NB4 (cell line): ENCODE data around the gene PTGES2.

Experiments
- MYC ChIP-seq: IDR thresholded peaks from 2 replicates; pipeline ENCODE4 v1.6.1; 2011; ENCODE audit warnings: low read depth, low read length
- POLR2A ChIP-seq: IDR thresholded peaks from 2 replicates; pipeline ENCODE4 v1.6.1; 2011; ENCODE audit warnings: mild to moderate bottlenecking; ENCODE audit not compliant: insufficient read length; ENCODE audit errors: extremely low read depth
- TF ChIP-seq, protein P1 (sequence below): IDR thresholded peaks from one replicate; pipeline ENCODE4 v1.5.1; 2012; ENCODE audit warnings: low read depth, low read length
- TF ChIP-seq, protein P2 (sequence below): IDR thresholded peaks from 2 replicates; pipeline ENCODE4 v1.6.1; 2011; ENCODE audit warnings: low read depth, low read length

DNA sequence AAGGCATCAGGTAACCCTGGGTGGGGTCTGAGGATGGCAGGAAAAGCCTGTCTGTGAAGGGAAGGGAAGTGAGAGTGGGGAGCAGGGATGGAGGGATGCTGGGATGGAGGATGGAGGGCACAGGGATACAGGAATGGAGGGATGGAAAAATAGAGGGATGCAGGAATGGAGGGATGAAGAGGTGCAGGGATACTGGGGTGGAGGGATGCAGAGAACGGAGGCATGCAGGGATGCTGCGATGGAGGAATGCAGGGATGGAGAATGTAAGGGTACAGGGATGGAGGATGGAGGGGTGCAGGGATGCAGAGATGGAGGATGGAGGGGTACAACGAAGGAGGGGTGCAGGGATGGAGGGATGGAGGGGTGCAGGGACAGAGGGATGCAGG is 9.1 kb downstream of the PTGES2 start:
- TF ChIP-seq, protein P1, sequence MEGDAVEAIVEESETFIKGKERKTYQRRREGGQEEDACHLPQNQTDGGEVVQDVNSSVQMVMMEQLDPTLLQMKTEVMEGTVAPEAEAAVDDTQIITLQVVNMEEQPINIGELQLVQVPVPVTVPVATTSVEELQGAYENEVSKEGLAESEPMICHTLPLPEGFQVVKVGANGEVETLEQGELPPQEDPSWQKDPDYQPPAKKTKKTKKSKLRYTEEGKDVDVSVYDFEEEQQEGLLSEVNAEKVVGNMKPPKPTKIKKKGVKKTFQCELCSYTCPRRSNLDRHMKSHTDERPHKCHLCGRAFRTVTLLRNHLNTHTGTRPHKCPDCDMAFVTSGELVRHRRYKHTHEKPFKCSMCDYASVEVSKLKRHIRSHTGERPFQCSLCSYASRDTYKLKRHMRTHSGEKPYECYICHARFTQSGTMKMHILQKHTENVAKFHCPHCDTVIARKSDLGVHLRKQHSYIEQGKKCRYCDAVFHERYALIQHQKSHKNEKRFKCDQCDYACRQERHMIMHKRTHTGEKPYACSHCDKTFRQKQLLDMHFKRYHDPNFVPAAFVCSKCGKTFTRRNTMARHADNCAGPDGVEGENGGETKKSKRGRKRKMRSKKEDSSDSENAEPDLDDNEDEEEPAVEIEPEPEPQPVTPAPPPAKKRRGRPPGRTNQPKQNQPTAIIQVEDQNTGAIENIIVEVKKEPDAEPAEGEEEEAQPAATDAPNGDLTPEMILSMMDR = no peak
- TF ChIP-seq POLR2A (no peak), MYC (no peak)
- TF ChIP-seq, protein P2, sequence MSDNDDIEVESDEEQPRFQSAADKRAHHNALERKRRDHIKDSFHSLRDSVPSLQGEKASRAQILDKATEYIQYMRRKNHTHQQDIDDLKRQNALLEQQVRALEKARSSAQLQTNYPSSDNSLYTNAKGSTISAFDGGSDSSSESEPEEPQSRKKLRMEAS = no peak
